ENCODE measurements around the gene PTGFR.

Gene PTGFR

GRCh38 chr1:78522136-78522535 is 31.4 kb downstream of the PTGFR start:
- DNase-seq = no peak

- no peak for DNase-seq
Measured at GRCh38 chr1:78526496-78526895, 35.7 kb downstream of the PTGFR start.

GRCh38 chr1:78527706-78528105 is 36.9 kb downstream of the PTGFR start:
- no peak for DNase-seq

- DNase-seq = no peak
Measured at GRCh38 chr1:78533527-78533926, 42.8 kb downstream of the PTGFR start.

- DNase-seq = no peak
Measured at GRCh38 chr1:78535286-78535685, 44.5 kb downstream of the PTGFR start.

- no peak for DNase-seq
Measured at GRCh38 chr1:78536427-78536826, 45.7 kb downstream of the PTGFR start.

- DNase-seq = no peak
Measured at GRCh38 chr1:78540048-78540447, 49.3 kb downstream of the PTGFR start.

DNA sequence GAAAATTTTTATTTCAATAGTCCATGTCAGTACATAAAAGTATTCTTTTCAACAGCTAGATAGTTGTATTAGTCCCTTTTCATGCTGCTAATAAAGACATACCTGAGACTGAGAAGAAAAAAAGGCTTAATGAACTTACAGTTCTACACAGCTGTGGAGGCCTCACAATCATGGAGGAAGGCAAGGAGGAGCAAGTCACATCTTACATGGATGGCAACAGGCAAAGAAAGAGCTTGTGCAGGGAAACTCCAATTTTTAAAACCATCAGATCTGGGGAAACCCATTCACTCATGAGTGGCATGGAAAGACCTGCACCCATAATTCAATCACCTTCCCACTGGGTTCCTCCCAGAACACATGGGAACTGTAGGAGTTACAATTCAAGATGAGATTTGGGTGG is 50.7 kb downstream of the PTGFR start:
- DNase-seq = no peak

- no peak for DNase-seq
Measured at GRCh38 chr1:78543941-78544643, 53.3 kb downstream of the PTGFR start.

DNA sequence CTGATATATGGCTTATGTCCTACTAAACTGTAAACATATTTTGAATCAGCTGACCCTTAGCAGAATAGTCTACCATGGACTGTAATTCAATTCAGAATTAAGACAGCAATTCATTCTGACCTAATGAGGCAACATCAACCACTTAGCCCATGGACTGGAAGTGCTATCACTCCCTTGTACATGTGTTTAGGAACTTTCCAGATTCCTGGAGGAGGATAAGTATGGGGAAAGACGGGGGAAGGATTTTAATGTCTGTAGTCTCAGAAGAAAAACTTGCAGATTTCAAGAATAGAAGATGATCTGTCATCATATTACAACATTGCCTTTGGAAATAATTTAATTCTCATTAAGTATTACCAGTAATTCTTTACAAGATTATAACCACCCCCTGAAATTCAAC is 56.3 kb downstream of the PTGFR start:
- no peak for DNase-seq

DNA sequence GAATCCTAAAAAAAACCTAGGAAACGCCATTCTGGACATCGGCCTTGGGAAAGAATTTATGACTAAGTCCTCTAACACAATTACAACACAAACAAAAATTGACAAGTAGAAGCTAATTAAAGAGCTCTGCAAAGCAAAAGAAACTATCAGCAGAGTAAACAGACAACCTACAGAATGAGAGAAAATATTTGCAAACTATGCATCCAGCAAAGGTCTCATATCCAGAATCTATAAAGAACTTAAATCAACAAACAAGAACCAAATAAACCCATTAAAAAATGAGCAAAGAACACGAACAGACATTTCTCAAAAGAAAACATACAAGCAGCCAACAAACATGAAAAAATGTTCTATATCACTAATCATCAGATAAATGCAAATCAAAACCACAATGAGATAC is 58.6 kb downstream of the PTGFR start:
- DNase-seq = no peak

DNA sequence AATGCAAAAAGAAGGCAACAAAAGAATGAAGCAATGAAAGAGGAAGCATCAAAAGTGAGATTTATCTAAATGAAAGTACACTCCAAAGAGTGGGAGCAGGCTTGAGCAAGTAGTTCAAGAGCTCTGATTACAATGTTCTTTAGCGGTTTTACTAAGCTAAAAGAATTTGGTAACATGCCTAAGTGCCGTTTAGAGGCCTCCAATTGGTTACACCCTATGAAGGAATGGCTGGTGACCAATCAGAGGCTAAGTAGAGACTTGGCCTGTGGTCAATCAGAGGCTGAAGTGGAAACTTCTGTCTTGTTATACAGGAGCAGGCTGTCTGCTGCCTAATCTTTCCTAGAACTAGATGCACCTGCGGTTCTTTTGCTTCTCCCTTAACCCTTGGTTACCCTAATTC is 59.1 kb downstream of the PTGFR start:
- DNase-seq = no peak

- DNase-seq = no peak
Measured at GRCh38 chr1:78553859-78554258, 63.1 kb downstream of the PTGFR start.

- DNase-seq = no peak
Measured at GRCh38 chr1:78554840-78555239, 64.1 kb downstream of the PTGFR start.

DNA sequence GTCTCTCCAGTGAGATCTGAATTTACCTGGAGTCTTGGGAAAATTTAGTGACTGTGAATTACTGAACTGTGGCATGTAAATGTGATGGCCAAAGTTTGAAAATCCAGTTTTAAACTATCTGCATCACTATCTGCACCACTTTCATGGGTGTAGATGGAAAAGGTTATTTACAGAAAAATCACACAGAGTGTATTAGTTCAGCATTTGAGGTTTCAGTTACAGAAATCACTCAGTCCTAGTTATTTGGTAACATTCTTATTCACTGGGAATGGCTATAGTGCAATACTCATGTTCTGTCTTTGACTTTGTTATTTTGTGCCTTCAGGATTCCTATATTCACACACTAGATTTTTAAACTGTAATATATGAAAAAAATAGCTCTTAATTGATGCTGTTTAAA is 68.9 kb downstream of the PTGFR start:
- DNase-seq = no peak

DNA sequence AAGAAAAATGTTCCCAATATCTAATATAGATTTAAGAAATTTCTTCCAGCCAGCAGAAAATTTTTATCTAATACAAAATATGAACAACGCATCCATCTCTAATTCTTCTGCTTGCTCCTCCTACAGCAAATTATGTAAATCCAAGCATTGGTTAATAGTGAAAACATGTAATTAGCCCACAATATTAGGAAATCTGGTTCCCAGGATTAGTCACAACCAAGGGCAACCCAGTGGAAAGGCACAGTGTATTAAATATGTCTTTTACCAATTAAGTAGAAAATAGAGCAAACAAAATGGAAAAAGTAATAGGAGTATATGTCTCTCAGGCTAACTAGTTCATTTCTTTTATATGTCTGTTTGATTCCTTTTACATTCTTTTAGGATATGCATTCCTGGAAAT is 70.0 kb downstream of the PTGFR start:
- DNase-seq = no peak

- DNase-seq = no peak
Measured at GRCh38 chr1:78561856-78562255, 71.1 kb downstream of the PTGFR start.

DNA sequence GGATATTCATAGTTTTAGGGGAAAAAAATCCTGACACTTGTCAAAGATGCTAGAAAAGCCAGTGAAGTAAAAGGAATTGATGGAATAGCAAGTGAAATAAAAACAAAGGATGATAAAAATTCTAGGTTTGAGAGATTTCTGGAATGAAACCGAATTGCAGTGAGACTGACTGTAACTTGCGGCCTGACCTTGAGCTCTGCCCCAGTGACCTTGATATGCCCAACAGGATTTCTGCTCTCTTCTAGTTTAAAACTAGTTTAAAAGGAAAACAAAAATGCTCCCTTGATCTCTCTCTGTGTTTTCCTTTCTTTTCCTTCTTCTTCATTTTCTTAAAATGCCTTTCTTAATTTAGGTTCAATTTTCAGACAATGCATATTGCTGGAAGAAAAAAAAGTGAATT is 74.6 kb downstream of the PTGFR start:
- no peak for DNase-seq

DNA sequence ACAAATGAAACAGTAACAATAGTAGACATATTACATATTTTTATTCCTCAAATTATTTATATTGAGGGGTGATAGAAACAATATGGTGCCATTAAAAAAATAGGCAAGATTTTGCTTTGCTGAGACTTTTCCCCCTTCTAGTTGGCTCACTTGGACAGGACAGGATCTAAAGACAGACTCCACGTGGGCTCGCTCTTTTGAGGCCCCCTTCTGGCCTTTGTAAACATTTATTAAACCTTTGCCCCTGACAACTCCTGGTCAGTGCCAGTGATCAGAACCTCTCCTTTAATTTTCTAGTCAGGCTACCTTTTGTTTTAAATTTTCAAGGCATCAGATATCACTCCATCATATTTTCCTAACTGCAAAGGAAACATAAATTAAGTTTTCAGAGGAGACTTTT is 79.8 kb downstream of the PTGFR start:
- DNase-seq = no peak

GRCh38 chr1:78577257-78578100 is 86.7 kb downstream of the PTGFR start:
- no peak for DNase-seq

DNA sequence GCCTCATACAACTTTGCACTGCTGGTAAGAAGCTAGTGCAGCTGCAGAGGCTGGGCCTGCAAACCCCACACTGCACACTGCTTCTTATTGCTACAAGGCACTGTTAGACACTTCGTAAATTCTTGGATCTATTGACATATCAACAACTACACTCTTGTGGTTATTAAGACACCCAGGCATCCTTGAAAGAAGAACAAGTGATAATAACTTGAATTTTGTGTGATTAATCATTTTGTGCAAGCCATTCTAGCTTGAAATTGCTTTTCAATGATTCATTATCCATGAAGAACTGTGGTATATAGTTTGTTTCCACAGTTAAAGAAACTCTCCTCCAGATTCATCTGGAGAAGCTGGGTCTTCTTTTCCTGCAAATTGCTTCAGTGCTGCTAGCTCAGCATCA is 95.8 kb downstream of the PTGFR start:
- DNase-seq = no peak

- no peak for DNase-seq
Measured at GRCh38 chr1:78587211-78587610, 96.4 kb downstream of the PTGFR start.

Measured in stimulated activated CD4-positive, alpha-beta T cell treated with anti-CD3 and anti-CD28 coated beads, Interleukin-4, amount 100 ng/mL, for 24 hours (primary cell).